ENCODE measurements around the gene SSH2. TPM values are rescaled to one million over a fixed set of nuclear protein-coding genes. Genes with fewer than 3 reads are reported as not detected.

The SSH2 gene
- total RNA-seq, 4 donors from 2014 or later: 30.2 to 38.6 (median 35.5) TPM

- TF ChIP-seq POLR2A (IDR thresholded peaks at IDR 0.05): no peak
- no peak for TF ChIP-seq CTCF (IDR thresholded peaks at IDR 0.05)
- no peak overlapping the region for H3K4me3 ChIP-seq (replicated peaks in 1 of 3)
- H3K4me1 ChIP-seq: peaks cover 4 to 9% of the 10 kb centered on the region in 2 donors
- no peaks in the 10 kb centered on the region for H3K36me3 ChIP-seq
- no peaks in the 10 kb centered on the region for H3K9me3 ChIP-seq
- WGBS, 2 donors: 70 to 78% methylated on average over 10 of the region's 10 CpGs
- H3K27ac ChIP-seq: peak overlapping the region in 1 of 3 donors; percentile 36
- DNase-seq: peak; percentile 48 to 54
- intact Hi-C loops (cut with DNase I): no loop called here
- no peaks in the 10 kb centered on the region for H3K27me3 ChIP-seq
Measured at GRCh38 chr17:29835435-29836351, 94.3 kb downstream of the SSH2 start.

GRCh38 chr17:29833801-29834200, 96.2 kb downstream of the SSH2 start:
- intact Hi-C loops (cut with DNase I): no loop called here
- H3K27me3 ChIP-seq: no peaks in the 10 kb centered on the region
- WGBS, 2 donors: 94 to 96% methylated on average over 1 of the region's 1 CpG

GRCh38 chr17:29828676-29829284, 101.2 kb downstream of the SSH2 start:
- H3K27ac ChIP-seq: no peak overlapping the region
- no peak overlapping the region for H3K4me3 ChIP-seq (replicated peaks in 1 of 3)
- DNase-seq: no peak
- intact Hi-C loops (cut with DNase I): no loop called here
- TF ChIP-seq POLR2A (IDR thresholded peaks at IDR 0.05) (no peak), CTCF (IDR thresholded peaks at IDR 0.05) (no peak)
- H3K36me3 ChIP-seq: no peaks in the 10 kb centered on the region
- 79 to 86% methylated on average over 3 of the region's 3 CpGs for WGBS, 2 donors
- no peaks in the 10 kb centered on the region for H3K4me1 ChIP-seq
- no peaks in the 10 kb centered on the region for H3K27me3 ChIP-seq
- H3K9me3 ChIP-seq: no peaks in the 10 kb centered on the region

More at GRCh38 chr17:29833801-29834200, 96.2 kb downstream of the SSH2 start:
- H3K4me3 ChIP-seq (replicated peaks in 1 of 3): no peak overlapping the region
- no peak overlapping the region for H3K27ac ChIP-seq
- H3K4me1 ChIP-seq: peaks cover 4 to 7% of the 10 kb centered on the region in 2 donors
- H3K9me3 ChIP-seq: no peaks in the 10 kb centered on the region
- TF ChIP-seq CTCF (IDR thresholded peaks at IDR 0.05) (no peak), POLR2A (IDR thresholded peaks at IDR 0.05) (no peak)
- DNase-seq: no peak
- no peaks in the 10 kb centered on the region for H3K36me3 ChIP-seq

- Histone ChIP-seq H3K36me3 (no peaks in the 10 kb centered on the region), H3K9me3 (no peaks in the 10 kb centered on the region), H3K27ac (no peak overlapping the region), H3K27me3 (no peaks in the 10 kb centered on the region), H3K4me1 (no peaks in the 10 kb centered on the region), H3K4me3 (replicated peaks in 1 of 3) (no peak overlapping the region)
- no peak for DNase-seq
- TF ChIP-seq CTCF (IDR thresholded peaks at IDR 0.05) (no peak), POLR2A (IDR thresholded peaks at IDR 0.05) (no peak)
- intact Hi-C loops (cut with DNase I): no loop called here
Measured at GRCh38 chr17:29827179-29827578, 102.8 kb downstream of the SSH2 start.

Data from thyroid gland (tissue), 4 donors.